HCT116 (cell line): Measurements from ENCODE around the gene TMEM184B.

Experiments used
- POLR2A ChIP-seq: IDR thresholded peaks from 2 replicates; pipeline ENCODE4 v1.7.0; 2011; ENCODE audit warnings: borderline replicate concordance; ENCODE audit not compliant: insufficient read depth, insufficient read length; ENCODE audit errors: extremely low read depth
- TF ChIP-seq, protein P1 (sequence below), 3 experiments: fragments of 200-600 bp in 1 of 3; sonication (generic) in 1 of 3; IDR thresholded peaks in 2 of 3; conservative IDR thresholded peaks in 1 of 3; 2 replicates each; pipeline ENCODE4 v1.5.1; 2012 to 2017; ENCODE audit warnings: low read depth in 2 of 3, low read length in 2 of 3, antibody characterized with exemption in 1 of 3, borderline replicate concordance in 1 of 3, control low read depth in 1 of 3, mild to moderate bottlenecking in 1 of 3, mixed read lengths in 1 of 3, mixed run types in 1 of 3, moderate library complexity in 1 of 3; ENCODE audit not compliant: insufficient read depth in 1 of 3

DNA sequence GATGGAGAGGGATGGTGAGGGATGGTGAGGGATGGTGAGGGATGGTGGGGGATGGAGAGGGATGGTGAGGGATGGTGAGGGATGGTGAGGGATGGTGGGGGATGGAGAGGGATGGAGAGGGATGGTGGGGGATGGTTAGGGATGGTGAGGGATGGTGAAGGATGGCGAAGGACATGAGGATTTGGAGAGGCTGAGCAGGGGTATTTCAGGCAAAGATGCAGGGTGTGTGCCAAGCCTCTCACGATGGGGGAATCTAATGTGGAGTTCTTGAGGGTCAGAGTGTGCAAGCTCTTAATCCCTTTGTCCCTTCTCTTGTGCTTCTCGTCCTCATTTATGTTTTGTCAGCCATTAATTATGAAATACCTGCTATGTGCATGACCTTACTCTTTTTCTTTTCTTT is 83.7 kb downstream of the TMEM184B start:
- TF ChIP-seq POLR2A: no peak
- TF ChIP-seq, protein P1, sequence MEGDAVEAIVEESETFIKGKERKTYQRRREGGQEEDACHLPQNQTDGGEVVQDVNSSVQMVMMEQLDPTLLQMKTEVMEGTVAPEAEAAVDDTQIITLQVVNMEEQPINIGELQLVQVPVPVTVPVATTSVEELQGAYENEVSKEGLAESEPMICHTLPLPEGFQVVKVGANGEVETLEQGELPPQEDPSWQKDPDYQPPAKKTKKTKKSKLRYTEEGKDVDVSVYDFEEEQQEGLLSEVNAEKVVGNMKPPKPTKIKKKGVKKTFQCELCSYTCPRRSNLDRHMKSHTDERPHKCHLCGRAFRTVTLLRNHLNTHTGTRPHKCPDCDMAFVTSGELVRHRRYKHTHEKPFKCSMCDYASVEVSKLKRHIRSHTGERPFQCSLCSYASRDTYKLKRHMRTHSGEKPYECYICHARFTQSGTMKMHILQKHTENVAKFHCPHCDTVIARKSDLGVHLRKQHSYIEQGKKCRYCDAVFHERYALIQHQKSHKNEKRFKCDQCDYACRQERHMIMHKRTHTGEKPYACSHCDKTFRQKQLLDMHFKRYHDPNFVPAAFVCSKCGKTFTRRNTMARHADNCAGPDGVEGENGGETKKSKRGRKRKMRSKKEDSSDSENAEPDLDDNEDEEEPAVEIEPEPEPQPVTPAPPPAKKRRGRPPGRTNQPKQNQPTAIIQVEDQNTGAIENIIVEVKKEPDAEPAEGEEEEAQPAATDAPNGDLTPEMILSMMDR (IDR thresholded peaks at IDR 0.05 in 2 of 3, conservative IDR thresholded peaks at IDR 0.05 in 1 of 3; ENCODE audit: borderline replicate concordance in 1 of 3, insufficient read depth in 1 of 3, low read depth in 2 of 3, low read length in 2 of 3): no peak
